ENCODE data around the gene FAM110D. TPM values are rescaled to one million over a fixed set of nuclear protein-coding genes. Genes with fewer than 3 reads are reported as not detected.

Gene FAM110D
- total RNA-seq, 1 donor from 2014 or later: not detected

GRCh38 chr1:26164036-26164860, 5.4 kb downstream of the FAM110D start:
- Mint-ChIP-seq H3K27ac (ENCODE audit: unreplicated experiment) (peak overlapping the region; percentile 38), H3K4me1 (ENCODE audit: unreplicated experiment) (peaks cover 16% of the 10 kb centered on the region), H3K9me3 (ENCODE audit: unreplicated experiment) (no peaks in the 10 kb centered on the region), H3K36me3 (ENCODE audit: unreplicated experiment) (no peaks in the 10 kb centered on the region), H3K27me3 (ENCODE audit: unreplicated experiment) (no peaks in the 10 kb centered on the region), H3K4me3 (ENCODE audit: unreplicated experiment) (peak overlapping the region; percentile 63)
- DNase-seq (ENCODE audit: extremely low spot score, unreplicated experiment): no peak
- TF ChIP-seq CTCF (IDR thresholded peaks at IDR 0.05): peak; percentile 86

- Mint-ChIP-seq H3K4me3 (ENCODE audit: unreplicated experiment) (peak overlapping the region; percentile 63), H3K27ac (ENCODE audit: unreplicated experiment) (peak overlapping the region; percentile 38), H3K36me3 (ENCODE audit: unreplicated experiment) (no peaks in the 10 kb centered on the region), H3K9me3 (ENCODE audit: unreplicated experiment) (no peaks in the 10 kb centered on the region), H3K27me3 (ENCODE audit: unreplicated experiment) (no peaks in the 10 kb centered on the region), H3K4me1 (ENCODE audit: unreplicated experiment) (peaks cover 18% of the 10 kb centered on the region)
- TF ChIP-seq CTCF (IDR thresholded peaks at IDR 0.05): no peak
- no peak for DNase-seq (ENCODE audit: extremely low spot score, unreplicated experiment)
These were observed 6.3 kb downstream of the FAM110D start for GRCh38 chr1:26164861-26165842.

- Mint-ChIP-seq H3K4me1 (ENCODE audit: unreplicated experiment) (peaks cover 22% of the 10 kb centered on the region), H3K36me3 (ENCODE audit: unreplicated experiment) (no peaks in the 10 kb centered on the region), H3K27me3 (ENCODE audit: unreplicated experiment) (no peaks in the 10 kb centered on the region), H3K27ac (ENCODE audit: unreplicated experiment) (no peak overlapping the region), H3K9me3 (ENCODE audit: unreplicated experiment) (no peaks in the 10 kb centered on the region), H3K4me3 (ENCODE audit: unreplicated experiment) (no peak overlapping the region)
- DNase-seq (ENCODE audit: extremely low spot score, unreplicated experiment): no peak
- no peak for TF ChIP-seq CTCF (IDR thresholded peaks at IDR 0.05)
These were observed 7.9 kb downstream of the FAM110D start for GRCh38 chr1:26166719-26167281.

- peak within 1 kb of the TSS; percentile 88 for H3K4me3 Mint-ChIP-seq (ENCODE audit: unreplicated experiment)
- peaks cover 17% of the 10 kb centered on the region for H3K4me1 Mint-ChIP-seq (ENCODE audit: unreplicated experiment)
- no peaks in the 10 kb centered on the region for H3K36me3 Mint-ChIP-seq (ENCODE audit: unreplicated experiment)
- DNase-seq (ENCODE audit: extremely low spot score, unreplicated experiment): no peak
- H3K27ac Mint-ChIP-seq (ENCODE audit: unreplicated experiment): peak within 1 kb of the TSS; percentile 86
- no peaks in the 10 kb centered on the region for H3K9me3 Mint-ChIP-seq (ENCODE audit: unreplicated experiment)
- H3K27me3 Mint-ChIP-seq (ENCODE audit: unreplicated experiment): no peaks in the 10 kb centered on the region
- TF ChIP-seq CTCF (IDR thresholded peaks at IDR 0.05): no peak
These were observed 9.7 kb downstream of the FAM110D start, which contains the start of gene C1orf232 for GRCh38 chr1:26168410-26169197. TSS of gene C1orf232 (minus strand) at chr1:26168963. CDS start at chr1:26168499, 464 bp downstream.

Measured in osteocyte (in vitro differentiated cells).